ES-I3 (cell line): ENCODE data around the gene AQP12B.
"Not testable (repeated sequence)": the region's sequence is repeated elsewhere in the genome, so short reads cannot be mapped to it uniquely, and the experiment has no call there.

ENCODE experiments used
- H3K36me3 ChIP-seq: 2 replicates; pipeline ENCODE4 v1.6.1; 2013; ENCODE audit warnings: mild to moderate bottlenecking, low read length, control low read depth, moderate library complexity; ENCODE audit not compliant: insufficient read depth
- H3K4me1 ChIP-seq: 2 replicates; pipeline ENCODE4 v1.6.1; 2013; ENCODE audit warnings: mild to moderate bottlenecking, control low read depth, low read length; ENCODE audit not compliant: insufficient read depth
- H3K9ac ChIP-seq: 2 replicates; pipeline ENCODE4 v1.6.1; 2013; ENCODE audit warnings: low read depth, mild to moderate bottlenecking, low read length, moderate library complexity
- H3K9me3 ChIP-seq: 2 replicates; pipeline ENCODE4 v1.6.1; 2013; ENCODE audit warnings: mild to moderate bottlenecking, low read length, moderate library complexity; ENCODE audit not compliant: control insufficient read depth, insufficient read depth

The AQP12B gene

GRCh38 chr2:240682431-240683224 lies at the start of gene AQP12B:
Gene AQP12B, minus strand, starts transcription at chr2:240682885. Its CDS starts 48 bp downstream, at chr2:240682837.
- not testable (repeated sequence) for H3K9ac ChIP-seq, H3K36me3 ChIP-seq, H3K9me3 ChIP-seq, H3K4me1 ChIP-seq

DNA sequence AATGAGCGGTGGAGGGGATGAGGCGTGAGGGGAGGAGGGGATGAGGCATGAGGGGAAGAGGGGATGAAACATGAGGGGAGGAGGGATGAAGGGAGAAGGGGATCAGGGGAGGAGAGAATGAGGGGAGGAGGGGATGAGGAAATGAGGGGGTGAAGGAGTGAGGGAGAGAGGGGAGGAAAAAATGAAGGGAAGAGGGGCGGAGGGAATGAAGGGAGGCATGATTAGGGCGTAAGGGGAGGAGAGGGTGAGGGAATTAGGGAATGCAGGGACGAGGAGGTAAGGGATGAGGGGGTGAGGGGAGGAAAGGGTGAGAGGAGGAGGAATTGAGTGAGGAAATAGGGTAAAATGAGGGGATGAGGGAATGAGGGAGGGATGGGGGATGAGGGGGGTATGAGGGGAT lies 49.5 kb upstream of the AQP12B start:
- no peaks in the 10 kb centered on the region for H3K9me3 ChIP-seq
- no peak overlapping the region for H3K9ac ChIP-seq
- no peaks in the 10 kb centered on the region for H3K4me1 ChIP-seq
- H3K36me3 ChIP-seq = peaks cover 2% of the 10 kb centered on the region; the same call in 1 of the 2 replicates

- no peaks in the 10 kb centered on the region for H3K4me1 ChIP-seq
- H3K9me3 ChIP-seq = no peaks in the 10 kb centered on the region
- H3K9ac ChIP-seq = no peak overlapping the region
- peaks cover under 1% of the 10 kb centered on the region; the same call in 1 of the 2 replicates for H3K36me3 ChIP-seq
These were observed 48.5 kb upstream of the AQP12B start for GRCh38 chr2:240731178-240731545.

GRCh38 chr2:240730501-240731177 lies 48.0 kb upstream of the AQP12B start:
- Histone ChIP-seq H3K9me3 (no peaks in the 10 kb centered on the region), H3K9ac (no peak overlapping the region), H3K36me3 (peaks cover 4% of the 10 kb centered on the region; the same call in 1 of the 2 replicates), H3K4me1 (no peaks in the 10 kb centered on the region)

GRCh38 chr2:240728827-240729226 lies 46.1 kb upstream of the AQP12B start:
- Histone ChIP-seq H3K9me3 (no peaks in the 10 kb centered on the region), H3K9ac (no peak overlapping the region), H3K4me1 (no peaks in the 10 kb centered on the region), H3K36me3 (peaks cover 9% of the 10 kb centered on the region)

DNA sequence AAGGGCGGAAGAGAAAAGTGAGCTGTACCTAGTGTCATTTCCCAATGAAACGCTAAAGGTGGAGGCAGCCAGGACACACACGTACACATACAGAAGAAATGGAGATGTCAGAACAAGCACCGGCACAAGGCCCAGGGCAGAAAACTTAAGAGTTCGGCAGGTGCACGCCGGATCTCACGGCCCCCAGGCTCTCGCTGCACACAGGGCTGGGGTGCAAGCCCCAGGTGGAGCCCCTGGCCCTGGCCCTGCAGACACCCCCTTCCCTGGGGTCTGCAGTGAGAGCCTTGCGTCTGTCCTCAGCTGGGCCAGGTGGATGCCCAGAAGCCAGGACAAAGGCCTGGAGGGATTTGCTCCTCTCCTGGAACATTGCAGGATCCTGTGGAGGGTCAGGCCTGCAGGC lies 45.7 kb upstream of the AQP12B start:
- no peaks in the 10 kb centered on the region for H3K9me3 ChIP-seq
- no peak overlapping the region for H3K9ac ChIP-seq
- peaks cover 14% of the 10 kb centered on the region for H3K36me3 ChIP-seq
- H3K4me1 ChIP-seq = no peaks in the 10 kb centered on the region

DNA sequence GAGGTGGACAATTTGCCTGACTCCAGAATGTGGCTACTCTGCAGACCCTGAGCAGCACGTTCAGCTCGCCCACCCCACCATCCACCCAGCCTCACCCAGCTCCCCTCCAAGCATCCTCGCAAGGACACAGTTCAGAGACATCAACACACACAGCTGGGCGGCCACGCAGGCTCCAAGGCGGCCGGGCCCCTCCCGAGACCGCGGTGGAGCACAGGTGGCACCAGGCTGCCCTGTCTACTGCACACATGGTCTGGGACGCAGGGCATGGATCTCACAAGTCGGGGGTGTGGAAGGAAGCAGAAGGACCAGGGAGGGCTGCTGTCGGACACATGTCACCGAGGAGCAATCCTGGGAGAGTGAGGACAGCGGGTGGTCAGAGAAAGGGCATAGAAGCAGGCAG lies 45.2 kb upstream of the AQP12B start:
- Histone ChIP-seq H3K9me3 (no peaks in the 10 kb centered on the region), H3K9ac (no peak overlapping the region), H3K4me1 (no peaks in the 10 kb centered on the region), H3K36me3 (peaks cover 14% of the 10 kb centered on the region)

DNA sequence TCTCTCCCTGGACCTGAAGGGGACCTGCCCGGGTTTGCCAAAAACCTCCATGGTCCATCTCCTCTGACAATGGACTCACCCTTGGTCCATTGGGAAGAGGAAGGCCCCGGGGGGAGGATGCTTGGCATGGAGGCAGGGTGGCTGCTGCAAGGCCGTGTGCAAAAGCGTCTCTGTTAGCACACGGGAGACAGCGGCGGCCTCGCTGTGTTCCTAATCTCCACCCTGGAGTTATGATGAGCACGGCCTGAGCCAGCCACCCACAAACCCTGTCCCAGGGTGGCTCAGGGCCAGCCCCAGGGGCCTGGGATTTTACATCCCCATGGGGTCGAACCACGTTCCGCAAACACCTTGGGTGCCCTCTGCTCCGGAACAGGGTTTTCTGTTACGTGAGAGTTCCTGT lies 44.8 kb upstream of the AQP12B start:
- Histone ChIP-seq H3K9ac (no peak overlapping the region), H3K36me3 (peaks cover 14% of the 10 kb centered on the region)

GRCh38 chr2:240726876-240727275 lies 44.2 kb upstream of the AQP12B start:
- Histone ChIP-seq H3K9ac (no peak overlapping the region), H3K36me3 (peaks cover 18% of the 10 kb centered on the region), H3K9me3 (no peaks in the 10 kb centered on the region), H3K4me1 (no peaks in the 10 kb centered on the region)

More for the DNA sequence above, 44.8 kb upstream of the AQP12B start:
- Histone ChIP-seq H3K4me1 (no peaks in the 10 kb centered on the region), H3K9me3 (no peaks in the 10 kb centered on the region)

DNA sequence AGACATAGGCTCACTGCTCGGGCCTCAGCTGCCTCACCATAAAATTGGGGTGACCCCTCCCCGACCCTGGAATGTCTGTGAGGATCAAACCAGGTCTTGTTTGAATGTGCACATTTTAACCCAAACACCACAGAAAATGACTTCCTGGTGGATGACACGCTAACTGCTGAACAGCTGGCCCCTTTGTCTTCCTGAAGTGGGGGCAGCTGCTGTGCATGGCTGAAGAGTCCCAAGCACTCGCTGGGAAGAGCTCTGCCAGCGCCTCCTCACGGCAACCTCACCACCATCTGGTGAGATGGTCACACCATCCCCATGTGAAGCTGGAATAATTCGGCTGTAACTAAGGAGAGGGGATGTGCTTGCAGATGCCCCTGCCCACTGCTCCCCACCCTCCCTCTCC lies 43.0 kb upstream of the AQP12B start:
- Histone ChIP-seq H3K9me3 (no peaks in the 10 kb centered on the region), H3K36me3 (peaks cover 18% of the 10 kb centered on the region), H3K9ac (no peak overlapping the region), H3K4me1 (no peaks in the 10 kb centered on the region)

DNA sequence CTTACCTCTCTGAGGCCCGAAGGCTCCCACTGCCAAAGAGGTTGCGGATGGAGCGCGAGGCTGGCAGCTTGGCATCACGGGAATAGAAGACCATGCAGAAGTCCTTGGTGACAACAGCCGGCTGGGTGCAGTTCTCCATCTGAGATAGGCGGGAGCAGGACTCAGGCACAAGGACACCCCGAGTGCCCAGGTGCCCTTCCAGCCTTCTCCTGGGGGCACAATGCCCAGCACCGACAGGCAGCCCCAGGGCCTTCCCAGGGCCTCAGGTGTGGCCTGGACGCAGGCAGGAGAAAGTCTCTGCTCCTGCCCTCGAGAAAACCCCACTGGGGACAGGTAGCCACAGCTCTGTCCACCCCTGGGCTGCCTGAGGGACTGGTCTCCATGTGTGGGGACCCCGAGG lies 42.6 kb upstream of the AQP12B start:
- Histone ChIP-seq H3K9me3 (no peaks in the 10 kb centered on the region), H3K4me1 (no peaks in the 10 kb centered on the region), H3K9ac (no peak overlapping the region), H3K36me3 (peaks cover 18% of the 10 kb centered on the region)

DNA sequence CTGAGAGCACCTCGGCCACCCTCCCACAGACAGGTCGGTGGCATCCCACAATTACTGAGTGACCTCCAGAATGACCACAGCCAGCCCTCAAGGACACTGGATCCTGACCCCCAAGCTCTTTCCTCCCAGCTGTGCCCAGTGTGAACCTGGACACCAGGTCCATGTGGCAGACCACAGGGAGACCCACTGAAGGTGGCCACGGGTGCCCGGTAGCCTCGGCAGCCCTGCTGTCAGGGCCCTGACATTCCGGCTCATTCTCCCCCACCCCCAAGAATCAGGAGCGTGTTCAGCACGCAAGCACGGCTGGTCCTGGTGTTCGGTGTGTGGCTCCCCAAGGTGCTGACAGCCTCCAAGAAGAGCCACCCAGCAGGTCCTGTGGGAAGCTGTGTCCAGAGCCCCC lies 41.7 kb upstream of the AQP12B start:
- Histone ChIP-seq H3K36me3 (peaks cover 18% of the 10 kb centered on the region), H3K9me3 (no peaks in the 10 kb centered on the region), H3K9ac (no peak overlapping the region), H3K4me1 (no peaks in the 10 kb centered on the region)

DNA sequence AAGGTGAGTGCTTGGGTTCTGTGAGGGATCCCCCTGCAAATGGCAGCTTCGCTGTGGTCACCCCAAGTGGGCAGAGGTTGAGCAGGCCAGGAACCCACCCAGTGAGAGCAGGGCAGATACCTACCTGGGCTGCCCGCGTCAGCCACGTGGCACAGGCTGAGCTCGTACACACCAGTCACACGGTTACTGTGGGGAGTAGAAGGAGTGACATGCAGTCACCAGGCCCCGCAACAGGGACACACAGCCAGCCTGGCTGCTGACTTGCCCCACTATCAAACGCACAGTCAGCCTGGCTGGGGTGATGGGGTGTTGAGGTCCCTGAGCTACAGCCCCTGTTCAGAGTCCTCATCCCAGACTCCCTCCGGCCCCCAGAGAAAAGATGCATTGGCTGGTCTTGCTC lies 41.2 kb upstream of the AQP12B start:
- no peaks in the 10 kb centered on the region for H3K4me1 ChIP-seq
- H3K36me3 ChIP-seq = peaks cover 18% of the 10 kb centered on the region
- H3K9ac ChIP-seq = no peak overlapping the region
- H3K9me3 ChIP-seq = no peaks in the 10 kb centered on the region

DNA sequence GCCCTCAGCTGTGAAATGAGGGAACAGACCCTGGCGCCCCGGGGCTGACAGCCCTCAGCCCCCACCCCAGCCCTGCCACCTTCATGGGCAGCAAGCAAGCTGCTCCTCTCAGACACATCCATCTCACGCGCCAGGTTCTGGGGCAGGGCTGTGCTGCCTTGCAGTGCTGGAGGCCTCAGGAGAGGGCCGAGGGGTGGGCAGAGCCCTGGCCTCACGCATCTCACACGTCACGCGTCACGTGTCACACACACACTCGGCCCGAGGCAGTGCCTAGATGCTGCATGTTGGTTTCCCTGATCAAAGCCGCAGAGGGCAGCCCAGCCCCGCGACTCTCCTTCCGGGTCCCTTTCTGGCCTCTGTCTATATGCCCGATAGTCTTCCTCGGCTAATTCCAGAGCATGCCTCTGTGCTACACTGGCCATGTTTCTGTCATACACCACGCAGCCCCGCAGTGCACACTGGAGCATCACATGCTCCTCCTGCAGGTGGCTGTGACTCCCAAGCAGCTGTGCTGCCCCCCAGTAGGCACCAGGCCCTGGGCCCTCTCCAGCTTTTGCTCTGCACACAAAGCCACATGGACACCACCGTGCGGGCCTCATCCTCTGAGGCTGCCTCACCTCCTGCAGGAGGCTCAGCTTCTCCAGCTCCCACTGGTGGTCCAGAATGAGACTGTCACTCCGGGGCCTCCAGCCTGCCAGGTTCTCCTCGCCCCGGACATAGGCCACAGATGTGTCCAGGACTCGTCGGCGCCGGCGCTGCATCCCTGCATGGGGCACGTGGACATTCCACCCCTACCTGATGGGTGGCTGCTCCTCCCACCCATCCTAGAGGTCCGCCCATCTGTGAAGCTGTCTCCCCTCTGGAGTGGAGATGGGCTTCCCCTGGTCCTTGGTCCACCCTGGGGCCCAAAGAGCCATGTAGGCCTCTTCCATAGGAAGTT lies 40.4 kb upstream of the AQP12B start:
- Histone ChIP-seq H3K9me3 (no peaks in the 10 kb centered on the region), H3K9ac (no peak overlapping the region), H3K36me3 (peaks cover 21% of the 10 kb centered on the region), H3K4me1 (no peaks in the 10 kb centered on the region)
